GM12891 (cell line): ENCODE measurements around the gene KLHL12.

Experiments
- POLR2A ChIP-seq: IDR thresholded peaks from 2 replicates; pipeline ENCODE4 v1.6.1; 2011; ENCODE audit warnings: low read depth, low read length, control low read depth
- POLR2AphosphoS5 ChIP-seq: IDR thresholded peaks from 2 replicates; pipeline ENCODE4 v1.6.1; 2011; ENCODE audit warnings: low read depth, low read length, control low read depth
- POU2F2 ChIP-seq: IDR thresholded peaks from 2 replicates; pipeline ENCODE4 v1.6.1; 2011; ENCODE audit warnings: low read depth, mild to moderate bottlenecking, control low read depth, low read length, moderate library complexity
- TAF1 ChIP-seq: IDR thresholded peaks from 2 replicates; pipeline ENCODE4 v1.6.1; 2011; ENCODE audit warnings: low read depth, low read length, control low read depth

GRCh38 chr1:202908998-202909397, 18.0 kb downstream of the KLHL12 start:
- TF ChIP-seq POLR2A (no peak), POLR2AphosphoS5 (no peak), POU2F2 (no peak), TAF1 (no peak)
